Muscle of leg (tissue), 11 donors: Measurements from ENCODE around the gene FRY. TPM values are rescaled to one million over a fixed set of nuclear protein-coding genes. Genes with fewer than 3 reads are reported as not detected.

Source experiments
- DNase-seq: peaks from one replicate; pipeline ENCODE4 v3.0.0; 2013
- H3K27ac ChIP-seq: one replicate; pipeline ENCODE4 v1.5.1; 2013; ENCODE audit warnings: mild to moderate bottlenecking, low read length, control low read depth
- H3K27me3 ChIP-seq: one replicate; pipeline ENCODE4 v1.6.1; 2013; ENCODE audit warnings: low read length; ENCODE audit not compliant: control insufficient read depth, insufficient read depth
- H3K36me3 ChIP-seq: one replicate; pipeline ENCODE4 v1.6.1; 2013; ENCODE audit warnings: low read length; ENCODE audit not compliant: control insufficient read depth, insufficient read depth
- H3K4me1 ChIP-seq: one replicate; pipeline ENCODE4 v1.6.1; 2013; ENCODE audit warnings: low read length; ENCODE audit not compliant: control insufficient read depth, insufficient read depth
- H3K4me3 ChIP-seq: one replicate; pipeline ENCODE4 v1.5.1; 2013; ENCODE audit warnings: low read length, control low read depth
- H3K9me3 ChIP-seq: replicated peaks from 2 replicates; pipeline ENCODE4 v1.6.1; 2013; ENCODE audit warnings: low read depth, low read length; ENCODE audit not compliant: control insufficient read depth
- WGBS: methylation state at CpG from one replicate; pipeline ENCODE4 v1.1.5; 2013; ENCODE audit warnings: missing lambda C conversion rate; ENCODE audit not compliant: insufficient coverage; 5-methylcytosine and 5-hydroxymethylcytosine counted together
- polyA plus RNA-seq, 8 donors: library from polyadenylated mRNA; unstranded; fragments of 120-200 nt; gene quantifications; one replicate each; pipeline versions ENCODE4 v1.2.1 to v1.2.3, GENCODE V29; 2013; ENCODE audit warnings: inconsistent platforms in 1 of 8, low replicate concordance in 1 of 8; ENCODE audit not compliant: insufficient read length in 8 of 8, insufficient read depth in 1 of 8
- total RNA-seq: library from RNA; stranded (reverse); fragments of 120-200 nt; gene quantifications from one replicate; pipeline ENCODE4 v1.2.4, GENCODE V29; 2013

FRY gene
- total and polyA plus RNA-seq, 9 donors = 37.7 to 63.5 (median 47.3) TPM

GRCh38 chr13:32214071-32214470, 182.5 kb downstream of the FRY start:
- no CpG with 5 or more reads among the region's 4 CpGs for WGBS
- H3K4me3 ChIP-seq = no peak overlapping the region
- peaks cover 35% of the 10 kb centered on the region for H3K36me3 ChIP-seq
- H3K9me3 ChIP-seq = no peaks in the 10 kb centered on the region
- H3K27me3 ChIP-seq = no peaks in the 10 kb centered on the region
- no peak overlapping the region for H3K27ac ChIP-seq
- H3K4me1 ChIP-seq = no peaks in the 10 kb centered on the region
- no peak for DNase-seq

DNA sequence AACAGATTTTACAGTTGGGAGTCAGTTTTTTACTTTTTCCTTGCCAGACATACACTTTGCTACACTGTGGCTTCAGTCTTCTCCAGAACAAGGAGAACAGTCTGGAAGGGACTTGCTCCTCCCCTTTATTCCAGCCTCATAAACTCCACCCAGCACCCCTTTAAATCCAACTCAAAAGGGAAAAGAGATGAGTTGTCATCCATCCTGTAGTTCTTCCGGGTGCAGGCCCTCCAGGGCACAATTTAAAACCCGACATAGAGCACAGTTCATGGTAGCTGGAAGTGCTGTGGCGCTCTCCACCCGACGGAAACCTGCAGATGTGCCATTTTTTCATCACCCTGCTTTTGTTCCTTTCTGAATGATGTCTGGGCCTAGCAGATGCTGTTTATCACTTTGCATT, 184.7 kb downstream of the FRY start:
- Histone ChIP-seq H3K4me3 (no peak overlapping the region), H3K4me1 (no peaks in the 10 kb centered on the region), H3K27ac (no peak overlapping the region), H3K9me3 (no peaks in the 10 kb centered on the region), H3K36me3 (peaks cover 30% of the 10 kb centered on the region), H3K27me3 (no peaks in the 10 kb centered on the region)
- 81% methylated on average over 5 of the region's 5 CpGs for WGBS
- no peak for DNase-seq

DNA sequence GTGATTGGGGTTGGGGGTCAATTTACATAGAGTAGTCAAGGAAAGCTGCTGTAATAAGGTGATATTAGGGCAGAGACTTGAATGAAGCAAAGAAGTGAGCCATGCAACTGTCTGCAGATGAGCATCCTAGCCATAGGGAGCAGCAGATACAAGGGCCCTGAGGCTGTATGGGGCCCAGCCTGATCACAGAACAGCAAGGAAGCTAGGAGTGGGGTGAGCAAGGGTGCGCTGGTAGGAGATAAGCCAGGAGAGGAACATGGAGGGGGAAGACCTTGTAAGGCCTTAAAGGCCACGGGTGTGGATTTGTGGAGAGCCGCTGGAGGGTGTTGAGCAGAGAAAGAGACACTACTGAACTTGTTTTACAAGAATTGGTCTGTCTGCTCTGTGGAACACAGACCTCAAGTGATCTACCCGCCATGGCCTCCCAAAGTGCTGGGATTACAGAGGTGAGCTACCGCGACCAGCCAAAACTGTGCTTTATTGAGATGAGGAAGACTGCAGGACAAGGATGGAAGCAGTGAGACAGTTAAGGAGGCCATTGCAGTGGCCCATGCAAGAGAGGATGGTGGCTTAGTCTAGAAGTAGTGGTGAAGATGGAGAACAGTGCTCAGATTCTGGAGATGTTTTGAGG, 190.6 kb downstream of the FRY start:
- no peak overlapping the region for H3K4me3 ChIP-seq
- no peaks in the 10 kb centered on the region for H3K9me3 ChIP-seq
- no peak overlapping the region for H3K27ac ChIP-seq
- no peaks in the 10 kb centered on the region for H3K27me3 ChIP-seq
- 98% methylated on average over 6 of the region's 6 CpGs for WGBS
- DNase-seq = no peak
- no peaks in the 10 kb centered on the region for H3K4me1 ChIP-seq
- H3K36me3 ChIP-seq = peaks cover 16% of the 10 kb centered on the region

DNA sequence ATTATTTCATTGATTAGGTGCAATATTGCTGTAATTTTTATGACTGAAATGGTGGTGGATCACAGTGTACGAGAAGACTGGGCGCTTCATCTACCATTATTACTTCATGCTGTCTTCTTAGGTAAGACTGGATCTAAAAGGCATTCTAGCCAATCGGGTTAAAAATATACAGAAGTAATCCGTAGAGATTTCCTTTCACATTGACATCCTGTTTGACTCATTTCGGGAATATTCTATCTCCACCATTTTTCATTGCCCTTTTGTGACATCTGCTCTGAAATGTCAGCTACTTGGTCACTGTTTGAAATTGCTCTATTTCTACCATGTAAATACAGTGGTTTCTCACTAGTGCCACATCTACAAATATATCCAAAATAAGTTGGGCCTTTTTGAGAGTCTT, 193.3 kb downstream of the FRY start:
- no peak for DNase-seq
- WGBS = no CpG with 5 or more reads among the region's 5 CpGs
- Histone ChIP-seq H3K27ac (no peak overlapping the region), H3K9me3 (no peaks in the 10 kb centered on the region), H3K4me3 (no peak overlapping the region), H3K4me1 (peaks cover 7% of the 10 kb centered on the region), H3K27me3 (no peaks in the 10 kb centered on the region), H3K36me3 (peaks cover 19% of the 10 kb centered on the region)

- H3K36me3 ChIP-seq = peaks cover 21% of the 10 kb centered on the region
- peaks cover 7% of the 10 kb centered on the region for H3K4me1 ChIP-seq
- H3K27ac ChIP-seq = no peak overlapping the region
- no peaks in the 10 kb centered on the region for H3K27me3 ChIP-seq
- peak; percentile 37 for DNase-seq
- no peaks in the 10 kb centered on the region for H3K9me3 ChIP-seq
- WGBS = 12% methylated on average over 3 of the region's 5 CpGs
- no peak overlapping the region for H3K4me3 ChIP-seq
Observed at GRCh38 chr13:32225481-32225931, 193.9 kb downstream of the FRY start.

GRCh38 chr13:32228330-32229041, 196.9 kb downstream of the FRY start:
- Histone ChIP-seq H3K4me1 (peaks cover 7% of the 10 kb centered on the region), H3K4me3 (no peak overlapping the region), H3K9me3 (no peaks in the 10 kb centered on the region), H3K27ac (no peak overlapping the region), H3K36me3 (peaks cover 19% of the 10 kb centered on the region), H3K27me3 (no peaks in the 10 kb centered on the region)
- DNase-seq = no peak
- WGBS = 66% methylated on average over 4 of the region's 5 CpGs

- no peaks in the 10 kb centered on the region for H3K27me3 ChIP-seq
- no peaks in the 10 kb centered on the region for H3K9me3 ChIP-seq
- H3K36me3 ChIP-seq = peaks cover 18% of the 10 kb centered on the region
- H3K4me1 ChIP-seq = peaks cover 7% of the 10 kb centered on the region
- DNase-seq = peak; percentile 33
- H3K27ac ChIP-seq = no peak overlapping the region
- no peak overlapping the region for H3K4me3 ChIP-seq
- WGBS = no CpG with 5 or more reads among the region's 3 CpGs
Observed at GRCh38 chr13:32229443-32229842, 197.9 kb downstream of the FRY start.

DNA sequence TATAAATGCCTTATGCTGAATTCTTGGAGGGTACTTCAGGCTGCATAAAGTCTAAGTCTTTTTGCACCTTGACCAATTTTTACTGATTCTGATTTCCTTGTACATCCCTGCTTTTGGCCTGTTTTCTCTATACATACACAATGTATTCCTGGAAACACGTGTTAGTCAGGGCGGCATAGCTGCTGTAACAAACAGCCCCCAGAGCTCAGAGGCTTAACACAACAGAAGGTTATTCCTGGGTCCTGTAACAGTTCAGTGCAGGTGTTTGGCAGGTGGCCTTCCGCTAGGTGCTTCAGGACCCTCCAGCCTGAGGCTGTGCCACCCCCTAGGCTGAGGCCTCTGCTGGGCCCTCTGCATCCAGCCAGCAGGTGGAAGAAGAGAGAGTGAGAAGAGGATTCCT, 200.7 kb downstream of the FRY start:
- Histone ChIP-seq H3K4me1 (peaks cover 7% of the 10 kb centered on the region), H3K9me3 (no peaks in the 10 kb centered on the region), H3K27ac (no peak overlapping the region), H3K36me3 (peaks cover 32% of the 10 kb centered on the region), H3K4me3 (no peak overlapping the region), H3K27me3 (no peaks in the 10 kb centered on the region)
- 60% methylated on average over 1 of the region's 3 CpGs for WGBS
- DNase-seq = no peak

DNA sequence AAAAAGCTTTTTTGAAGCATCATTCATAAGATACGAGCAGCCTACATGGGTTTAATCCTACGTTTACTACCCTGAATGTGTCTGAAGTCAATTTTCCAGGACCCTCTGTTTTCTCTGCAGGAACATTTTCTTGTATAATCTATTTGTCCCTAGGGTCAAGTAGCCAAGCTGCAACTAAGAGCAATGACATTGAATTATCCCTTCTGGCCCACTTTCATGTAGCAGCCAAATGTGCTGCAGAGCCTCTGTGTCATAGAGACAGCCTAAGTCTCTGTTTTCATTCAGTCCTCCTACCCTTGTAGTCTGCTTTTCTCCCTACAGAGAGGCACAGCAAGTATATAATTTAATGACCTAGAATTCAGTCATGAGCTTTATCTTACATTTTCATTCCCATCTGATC, 201.5 kb downstream of the FRY start:
- no peaks in the 10 kb centered on the region for H3K27me3 ChIP-seq
- WGBS = 50% methylated on average over 2 of the region's 2 CpGs
- H3K4me3 ChIP-seq = no peak overlapping the region
- H3K27ac ChIP-seq = no peak overlapping the region
- H3K9me3 ChIP-seq = no peaks in the 10 kb centered on the region
- H3K36me3 ChIP-seq = peaks cover 37% of the 10 kb centered on the region
- peaks cover 7% of the 10 kb centered on the region for H3K4me1 ChIP-seq
- no peak for DNase-seq

GRCh38 chr13:32234914-32235313, 203.3 kb downstream of the FRY start:
- Histone ChIP-seq H3K27ac (no peak overlapping the region), H3K36me3 (peaks cover 36% of the 10 kb centered on the region)

More at GRCh38 chr13:32234914-32235313, 203.3 kb downstream of the FRY start:
- Histone ChIP-seq H3K27me3 (no peaks in the 10 kb centered on the region), H3K4me1 (no peaks in the 10 kb centered on the region), H3K9me3 (no peaks in the 10 kb centered on the region), H3K4me3 (no peak overlapping the region)
- WGBS = 94% methylated on average over 1 of the region's 2 CpGs
- no peak for DNase-seq
